Measurements from ENCODE around the gene ANKRD39.

GRCh38 chr2:96801005-96801785 lies 56.6 kb downstream of the ANKRD39 start:
- peak; percentile 84 to 93 (median 90) for TF ChIP-seq CTCF (IDR thresholded peaks at IDR 0.05 in 8 of 11, conservative IDR thresholded peaks at IDR 0.05 in 3 of 11)
- TF ChIP-seq POLR2AphosphoS5 (IDR thresholded peaks at IDR 0.05), result peak; percentile 62 to 76 (median 67)
